ENCODE results near the gene TRAIP.

Gene TRAIP

GRCh38 chr3:49813497-49814174, 42.7 kb downstream of the TRAIP start, which contains the start of gene UBA7:
UBA7 (minus strand) TSS chr3:49813953; CDS start chr3:49813787, 166 bp downstream.
- DNase-seq: peak; percentile 1

GRCh38 chr3:49812916-49813496, 43.4 kb downstream of the TRAIP start:
- no peak for DNase-seq

- DNase-seq: no peak
These were observed 48.8 kb downstream of the TRAIP start for GRCh38 chr3:49807431-49808114.

GRCh38 chr3:49806850-49807249, 49.5 kb downstream of the TRAIP start:
- no peak for DNase-seq

GRCh38 chr3:49805897-49806701, 50.3 kb downstream of the TRAIP start:
- DNase-seq: no peak

- no peak for DNase-seq
These were observed 51.0 kb downstream of the TRAIP start for GRCh38 chr3:49805367-49805782.

GRCh38 chr3:49804141-49805041, 52.0 kb downstream of the TRAIP start:
- no peak for DNase-seq

GRCh38 chr3:49803465-49804140, 52.8 kb downstream of the TRAIP start:
- DNase-seq: peak; percentile 56

- peak; percentile 67 for DNase-seq
These were observed 53.5 kb downstream of the TRAIP start, which contains the start of gene INKA1 for GRCh38 chr3:49802719-49803464. INKA1 (plus strand) TSS chr3:49803261; CDS start chr3:49803393, 132 bp downstream.

GRCh38 chr3:49801160-49801559, 55.2 kb downstream of the TRAIP start:
- DNase-seq: no peak

- DNase-seq: no peak
These were observed 56.6 kb downstream of the TRAIP start, which contains the start of gene CDHR4 for GRCh38 chr3:49799761-49800160. CDHR4 (minus strand) TSS chr3:49799873; CDS start chr3:49799812, 61 bp downstream.

GRCh38 chr3:49799105-49799504, 57.3 kb downstream of the TRAIP start:
- DNase-seq: no peak

- no peak for DNase-seq
These were observed 61.1 kb downstream of the TRAIP start for GRCh38 chr3:49794926-49795905.

GRCh38 chr3:49794431-49794830, 61.9 kb downstream of the TRAIP start:
- DNase-seq: no peak

GRCh38 chr3:49793486-49794085, 62.8 kb downstream of the TRAIP start:
- no peak for DNase-seq

- DNase-seq: no peak
These were observed 63.8 kb downstream of the TRAIP start for GRCh38 chr3:49792371-49793150.

GRCh38 chr3:49791571-49791970, 64.8 kb downstream of the TRAIP start:
- no peak for DNase-seq

All from NCI-H1105 treated with DMSO at 0.1 percent for 48 hours (cell line).